Neural progenitor cell (in vitro differentiated cells): ENCODE data around the gene PDE7B. TPM values are rescaled to one million over a fixed set of nuclear protein-coding genes. Genes with fewer than 3 reads are reported as not detected.

Source experiments
- DNase-seq: peaks from one replicate; pipeline ENCODE4 v3.0.0-alpha.2; 2016; ENCODE audit warnings: low spot score
- H2AFZ ChIP-seq: fragments of 200-600 bp; sonication (generic); replicated peaks from 2 replicates; pipeline ENCODE4 v1.6.1; 2016; ENCODE audit warnings: antibody characterized with exemption
- H3F3A ChIP-seq: fragments of 200-600 bp; sonication (generic); 2 replicates; pipeline ENCODE4 v1.6.1; 2016; ENCODE audit warnings: antibody characterized with exemption, low read depth
- H3K27ac ChIP-seq: fragments of 200-600 bp; sonication (generic); 2 replicates; pipeline ENCODE4 v1.5.1; 2016; ENCODE audit warnings: mild to moderate bottlenecking
- H3K27me3 ChIP-seq: fragments of 200-600 bp; sonication (generic); 2 replicates; pipeline ENCODE4 v1.6.1; 2016; ENCODE audit warnings: mild to moderate bottlenecking, moderate library complexity
- H3K36me3 ChIP-seq: fragments of 200-600 bp; sonication (generic); 2 replicates; pipeline ENCODE4 v1.5.1; 2016
- H3K4me1 ChIP-seq: fragments of 200-600 bp; sonication (generic); 2 replicates; pipeline ENCODE4 v1.6.1; 2016; ENCODE audit warnings: mixed run types
- H3K4me2 ChIP-seq: fragments of 200-600 bp; sonication (generic); 2 replicates; pipeline ENCODE4 v1.6.1; 2016
- H3K4me3 ChIP-seq: fragments of 200-600 bp; sonication (generic); 2 replicates; pipeline ENCODE4 v1.5.1; 2016
- H3K79me2 ChIP-seq: fragments of 200-600 bp; sonication (generic); 2 replicates; pipeline ENCODE4 v1.6.1; 2016; ENCODE audit warnings: low read depth
- H3K9ac ChIP-seq: fragments of 200-600 bp; sonication (generic); 2 replicates; pipeline ENCODE4 v1.6.1; 2016
- H3K9me3 ChIP-seq: fragments of 200-600 bp; sonication (generic); 2 replicates; pipeline ENCODE4 v1.5.1; 2016; ENCODE audit warnings: low read depth
- H4K20me1 ChIP-seq: fragments of 200-600 bp; sonication (generic); 2 replicates; pipeline ENCODE4 v1.6.1; 2016; ENCODE audit warnings: low read depth
- H3K27ac Mint-ChIP-seq: 3 replicates; pipeline ENCODE4 v1.8.0; 2021; ENCODE audit warnings: mixed read lengths
- H3K27me3 Mint-ChIP-seq: 2 replicates; pipeline ENCODE4 v1.8.0; 2022; ENCODE audit warnings: low read depth, mild to moderate bottlenecking, inconsistent platforms, moderate library complexity, mixed read lengths; ENCODE audit not compliant: insufficient read depth
- H3K36me3 Mint-ChIP-seq: 3 replicates; pipeline ENCODE4 v1.8.0; 2021; ENCODE audit warnings: mixed read lengths
- H3K4me1 Mint-ChIP-seq: 3 replicates; pipeline ENCODE4 v1.8.0; 2021; ENCODE audit warnings: mixed read lengths
- H3K4me3 Mint-ChIP-seq: 3 replicates; pipeline ENCODE4 v1.8.0; 2021; ENCODE audit warnings: mild to moderate bottlenecking, moderate library complexity, mixed read lengths
- H3K9me3 Mint-ChIP-seq: 3 replicates; pipeline ENCODE4 v1.8.0; 2020; ENCODE audit warnings: mixed read lengths
- EZH2 ChIP-seq: fragments of 200-600 bp; sonication (generic); IDR thresholded peaks from 2 replicates; pipeline ENCODE4 v1.6.1; 2017; ENCODE audit warnings: antibody characterized with exemption, mild to moderate bottlenecking, moderate library complexity
- EZH2phosphoT487 ChIP-seq: fragments of 200-600 bp; sonication (generic); IDR thresholded peaks from 2 replicates; pipeline ENCODE4 v1.6.1; 2017; ENCODE audit warnings: antibody characterized with exemption
- total RNA-seq: library from RNA; depleted of rRNA; stranded (reverse); fragments of >200 nt; gene quantifications from 2 replicates; pipeline ENCODE4 v1.2.3, GENCODE V29; 2015; ENCODE audit warnings: low replicate concordance
- TF ChIP-seq, protein P1 (sequence below): fragments of 200-600 bp; sonication (generic); IDR thresholded peaks from 2 replicates; pipeline ENCODE4 v1.5.1; 2017; ENCODE audit warnings: antibody characterized with exemption, mild to moderate bottlenecking

Gene PDE7B
- total RNA-seq, 1 donor from 2014 or later, result 0.04 TPM

DNA sequence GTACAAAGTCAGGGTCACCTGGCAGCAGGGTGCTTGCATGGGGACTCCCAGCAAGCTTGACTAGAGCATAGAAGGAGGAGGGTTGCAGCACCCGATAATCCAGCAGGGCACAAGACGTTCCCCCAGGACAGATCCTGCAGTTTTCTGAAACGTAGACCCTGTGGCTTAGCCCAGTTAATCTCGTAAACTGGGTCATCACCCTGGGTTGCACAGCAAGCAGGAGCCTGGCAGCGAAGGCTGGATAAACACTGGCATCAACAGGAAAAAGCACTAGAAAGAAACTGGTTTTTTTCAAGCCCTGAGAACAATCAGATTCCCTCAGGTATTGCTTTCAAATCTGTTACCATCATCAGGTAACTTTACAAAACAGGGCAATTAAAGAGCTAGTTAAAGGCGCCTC is 92.6 kb downstream of the PDE7B start:
- no peak overlapping the region for H3K9ac ChIP-seq
- H3K27me3 ChIP-seq, result no peaks in the 10 kb centered on the region
- TF ChIP-seq EZH2 (no peak), EZH2phosphoT487 (no peak)
- TF ChIP-seq, protein P1, sequence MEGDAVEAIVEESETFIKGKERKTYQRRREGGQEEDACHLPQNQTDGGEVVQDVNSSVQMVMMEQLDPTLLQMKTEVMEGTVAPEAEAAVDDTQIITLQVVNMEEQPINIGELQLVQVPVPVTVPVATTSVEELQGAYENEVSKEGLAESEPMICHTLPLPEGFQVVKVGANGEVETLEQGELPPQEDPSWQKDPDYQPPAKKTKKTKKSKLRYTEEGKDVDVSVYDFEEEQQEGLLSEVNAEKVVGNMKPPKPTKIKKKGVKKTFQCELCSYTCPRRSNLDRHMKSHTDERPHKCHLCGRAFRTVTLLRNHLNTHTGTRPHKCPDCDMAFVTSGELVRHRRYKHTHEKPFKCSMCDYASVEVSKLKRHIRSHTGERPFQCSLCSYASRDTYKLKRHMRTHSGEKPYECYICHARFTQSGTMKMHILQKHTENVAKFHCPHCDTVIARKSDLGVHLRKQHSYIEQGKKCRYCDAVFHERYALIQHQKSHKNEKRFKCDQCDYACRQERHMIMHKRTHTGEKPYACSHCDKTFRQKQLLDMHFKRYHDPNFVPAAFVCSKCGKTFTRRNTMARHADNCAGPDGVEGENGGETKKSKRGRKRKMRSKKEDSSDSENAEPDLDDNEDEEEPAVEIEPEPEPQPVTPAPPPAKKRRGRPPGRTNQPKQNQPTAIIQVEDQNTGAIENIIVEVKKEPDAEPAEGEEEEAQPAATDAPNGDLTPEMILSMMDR, result no peak
- H3K27ac Mint-ChIP-seq, result no peak overlapping the region
- H3K4me1 ChIP-seq, result no peaks in the 10 kb centered on the region
- H3K36me3 Mint-ChIP-seq, result no peaks in the 10 kb centered on the region
- H3K9me3 ChIP-seq, result no peaks in the 10 kb centered on the region
- no peak overlapping the region for H2AFZ ChIP-seq
- no peaks in the 10 kb centered on the region for H3F3A ChIP-seq
- H4K20me1 ChIP-seq, result no peaks in the 10 kb centered on the region
- H3K36me3 ChIP-seq, result no peaks in the 10 kb centered on the region
- H3K27ac ChIP-seq, result no peak overlapping the region
- no peak overlapping the region for H3K4me3 ChIP-seq
- DNase-seq, result no peak
- peaks cover 5% of the 10 kb centered on the region for H3K4me1 Mint-ChIP-seq
- H3K79me2 ChIP-seq, result no peaks in the 10 kb centered on the region
- no peaks in the 10 kb centered on the region for H3K27me3 Mint-ChIP-seq
- no peak overlapping the region for H3K4me2 ChIP-seq
- H3K9me3 Mint-ChIP-seq, result no peaks in the 10 kb centered on the region
- no peak overlapping the region for H3K4me3 Mint-ChIP-seq

DNA sequence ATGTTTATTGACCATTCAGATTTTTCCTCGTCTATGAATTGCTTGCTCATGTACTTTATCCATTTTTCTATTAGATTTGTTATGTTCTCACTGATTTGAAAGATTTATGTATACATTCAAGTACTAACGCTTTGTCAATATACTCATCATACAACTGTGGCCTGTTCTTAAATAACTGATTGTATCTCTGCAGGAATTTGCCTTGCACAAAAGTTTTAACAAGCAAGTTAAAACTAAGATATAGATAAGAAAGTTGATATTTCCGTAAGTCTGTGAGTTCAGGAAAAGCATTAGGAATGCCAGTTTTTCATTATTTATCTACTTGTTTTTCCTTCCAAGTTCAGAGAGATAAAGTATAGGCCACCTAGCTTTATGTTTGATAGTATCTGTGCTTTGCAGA is 95.2 kb downstream of the PDE7B start:
- H3K36me3 Mint-ChIP-seq, result no peaks in the 10 kb centered on the region
- H3K9ac ChIP-seq, result no peak overlapping the region
- H2AFZ ChIP-seq, result no peak overlapping the region
- H3K4me1 Mint-ChIP-seq, result peaks cover 3% of the 10 kb centered on the region
- H3K27ac ChIP-seq, result no peak overlapping the region
- TF ChIP-seq EZH2phosphoT487, result no peak
- TF ChIP-seq, protein P1, result no peak
- no peak for TF ChIP-seq EZH2
- no peaks in the 10 kb centered on the region for H3K27me3 Mint-ChIP-seq
- no peaks in the 10 kb centered on the region for H4K20me1 ChIP-seq
- H3K27me3 ChIP-seq, result no peaks in the 10 kb centered on the region
- H3K27ac Mint-ChIP-seq, result no peak overlapping the region
- H3F3A ChIP-seq, result no peaks in the 10 kb centered on the region
- H3K4me1 ChIP-seq, result no peaks in the 10 kb centered on the region
- H3K4me3 Mint-ChIP-seq, result no peak overlapping the region
- no peaks in the 10 kb centered on the region for H3K79me2 ChIP-seq
- no peak overlapping the region for H3K4me3 ChIP-seq
- no peaks in the 10 kb centered on the region for H3K36me3 ChIP-seq
- no peaks in the 10 kb centered on the region for H3K9me3 Mint-ChIP-seq
- no peak for DNase-seq
- H3K4me2 ChIP-seq, result no peak overlapping the region
- H3K9me3 ChIP-seq, result no peaks in the 10 kb centered on the region

DNA sequence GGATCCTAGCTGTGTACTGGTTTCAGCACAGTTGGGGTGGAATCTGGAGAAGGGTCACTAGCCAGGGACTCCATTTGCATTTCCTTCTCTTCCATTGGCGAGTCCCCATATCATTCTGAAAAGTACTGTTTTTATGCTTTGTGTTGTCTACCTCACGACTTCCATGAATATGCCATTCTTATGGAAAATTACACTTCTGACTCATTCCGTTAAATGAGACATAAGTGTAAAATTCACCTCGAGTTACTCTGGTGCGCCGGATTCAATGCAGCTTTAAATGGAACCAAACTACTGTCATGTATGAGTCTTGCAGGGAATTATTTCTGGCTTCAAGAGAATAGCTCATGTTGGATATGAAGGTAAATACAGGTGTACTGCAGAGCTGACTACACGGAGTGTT is 99.2 kb downstream of the PDE7B start:
- Histone ChIP-seq H3K4me1 (no peaks in the 10 kb centered on the region), H4K20me1 (no peaks in the 10 kb centered on the region), H3F3A (no peaks in the 10 kb centered on the region), H3K4me3 (no peak overlapping the region), H2AFZ (no peak overlapping the region), H3K27ac (no peak overlapping the region), H3K36me3 (no peaks in the 10 kb centered on the region), H3K79me2 (no peaks in the 10 kb centered on the region), H3K4me2 (no peak overlapping the region), H3K27me3 (no peaks in the 10 kb centered on the region), H3K9me3 (no peaks in the 10 kb centered on the region), H3K9ac (no peak overlapping the region)
- Mint-ChIP-seq H3K9me3 (no peaks in the 10 kb centered on the region), H3K4me1 (no peaks in the 10 kb centered on the region), H3K4me3 (no peak overlapping the region), H3K36me3 (no peaks in the 10 kb centered on the region), H3K27ac (no peak overlapping the region), H3K27me3 (no peaks in the 10 kb centered on the region)
- DNase-seq, result no peak
- no peak for TF ChIP-seq EZH2phosphoT487
- TF ChIP-seq, protein P1, result no peak
- TF ChIP-seq EZH2, result no peak

DNA sequence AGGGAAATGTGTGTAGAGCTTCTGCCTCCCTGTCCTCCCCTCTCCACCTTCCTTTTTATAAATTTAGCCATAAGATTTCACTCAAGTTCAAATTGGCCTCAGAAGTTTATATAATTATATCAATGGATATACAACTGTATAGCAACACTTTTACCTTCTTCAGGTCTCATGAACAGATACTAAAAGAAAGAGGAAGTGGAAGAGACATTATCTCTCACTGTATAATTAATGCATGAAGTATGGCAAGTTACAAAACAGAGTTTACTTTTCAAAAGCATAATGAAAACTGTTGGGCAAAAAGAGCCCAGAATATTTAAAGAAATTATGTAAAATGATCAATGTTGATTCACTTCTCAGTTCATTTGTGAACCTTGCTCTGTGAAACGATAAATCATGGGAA is 99.7 kb downstream of the PDE7B start:
- no peaks in the 10 kb centered on the region for H3K4me1 ChIP-seq
- H3K79me2 ChIP-seq, result no peaks in the 10 kb centered on the region
- no peak overlapping the region for H3K27ac Mint-ChIP-seq
- H3K27me3 ChIP-seq, result no peaks in the 10 kb centered on the region
- H4K20me1 ChIP-seq, result no peaks in the 10 kb centered on the region
- no peak for DNase-seq
- TF ChIP-seq EZH2phosphoT487, result no peak
- H3K9ac ChIP-seq, result no peak overlapping the region
- H3K36me3 ChIP-seq, result no peaks in the 10 kb centered on the region
- H3K27me3 Mint-ChIP-seq, result no peaks in the 10 kb centered on the region
- H3K4me1 Mint-ChIP-seq, result no peaks in the 10 kb centered on the region
- no peak overlapping the region for H2AFZ ChIP-seq
- no peak overlapping the region for H3K4me3 ChIP-seq
- no peak overlapping the region for H3K27ac ChIP-seq
- no peaks in the 10 kb centered on the region for H3K9me3 ChIP-seq
- H3K36me3 Mint-ChIP-seq, result no peaks in the 10 kb centered on the region
- H3F3A ChIP-seq, result no peaks in the 10 kb centered on the region
- no peaks in the 10 kb centered on the region for H3K9me3 Mint-ChIP-seq
- H3K4me3 Mint-ChIP-seq, result no peak overlapping the region
- no peak overlapping the region for H3K4me2 ChIP-seq
